ENCODE measurements around the gene DLG2.
"Not testable (repeated sequence)": the region's sequence is repeated elsewhere in the genome, so short reads cannot be mapped to it uniquely, and the experiment has no call there.

DLG2 gene

DNA sequence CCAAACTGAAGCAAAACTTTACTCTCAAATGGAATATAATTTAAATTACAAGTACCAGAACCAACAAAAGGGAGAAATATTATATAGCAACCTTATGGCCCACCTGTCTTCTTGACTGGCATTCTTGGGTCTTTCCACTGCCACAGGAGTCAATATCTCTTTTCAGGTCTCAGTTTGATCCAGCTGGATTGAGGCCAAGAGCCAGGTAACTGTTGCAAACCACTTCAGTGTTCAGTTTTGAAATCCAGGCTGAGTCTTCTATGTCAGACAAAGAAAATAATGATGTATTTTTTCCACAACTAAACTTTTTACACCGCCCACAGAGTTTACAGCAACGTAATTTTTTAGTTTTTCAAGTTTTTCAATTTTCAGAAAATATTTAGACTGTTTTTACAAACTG lies 648 bp downstream of the DLG2 start:
- Mint-ChIP-seq H3K4me1 (peaks cover 40% of the 10 kb centered on the region), H3K36me3 (ENCODE audit: low read depth) (peaks cover 5% of the 10 kb centered on the region), H3K27ac (peak overlapping the region; percentile 91 to 98 (median 94)), H3K4me3 (peak overlapping the region; percentile 94 to 99 (median 96)), H3K27me3 (ENCODE audit: low read depth) (no peaks in the 10 kb centered on the region), H3K9me3 (no peaks in the 10 kb centered on the region)
- TF ChIP-seq CTCF (IDR thresholded peaks at IDR 0.05; ENCODE audit: unreplicated experiment in 3 of 3), result no peak

- Mint-ChIP-seq H3K4me3 (no peak overlapping the region), H3K4me1 (peaks cover 5% of the 10 kb centered on the region), H3K36me3 (ENCODE audit: low read depth) (no peaks in the 10 kb centered on the region), H3K27me3 (ENCODE audit: low read depth) (no peaks in the 10 kb centered on the region), H3K27ac (peak overlapping the region; percentile 31 to 86 (median 64)), H3K9me3 (no peaks in the 10 kb centered on the region)
- no peak for TF ChIP-seq CTCF (IDR thresholded peaks at IDR 0.05; ENCODE audit: unreplicated experiment in 3 of 3)
Measured at GRCh38 chr11:85620256-85620655, 6.9 kb downstream of the DLG2 start.

DNA sequence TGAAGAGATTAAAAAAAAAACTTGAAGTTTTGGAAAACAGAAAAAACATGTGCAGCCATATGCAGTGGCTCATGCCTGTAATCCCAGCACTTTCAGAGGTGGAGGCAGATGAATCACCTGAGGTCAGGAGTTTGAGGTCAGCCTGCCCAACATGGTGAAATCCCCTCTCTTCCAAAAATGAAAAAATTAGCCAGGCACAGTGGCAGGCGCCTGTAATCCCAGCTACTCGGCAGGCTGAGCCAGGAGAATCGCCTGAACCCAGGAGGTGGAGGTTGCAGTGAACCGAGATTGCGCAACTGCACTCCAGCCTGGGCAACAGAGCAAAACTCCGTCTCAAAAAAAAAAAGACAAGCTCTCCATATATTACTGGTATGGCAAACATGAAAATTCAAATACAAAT lies 7.6 kb downstream of the DLG2 start:
- TF ChIP-seq CTCF (IDR thresholded peaks at IDR 0.05; ENCODE audit: unreplicated experiment in 3 of 3), result no peak
- Mint-ChIP-seq H3K4me1 (no peaks in the 10 kb centered on the region), H3K9me3 (no peaks in the 10 kb centered on the region), H3K27me3 (ENCODE audit: low read depth) (no peaks in the 10 kb centered on the region), H3K4me3 (no peak overlapping the region), H3K27ac (peak overlapping the region in 1 of 3 experiments; percentile 86), H3K36me3 (ENCODE audit: low read depth) (no peaks in the 10 kb centered on the region)

GRCh38 chr11:85611643-85612042 lies 15.5 kb downstream of the DLG2 start:
- H3K9me3 Mint-ChIP-seq; H3K27me3 Mint-ChIP-seq (ENCODE audit: low read depth); H3K27ac Mint-ChIP-seq; H3K36me3 Mint-ChIP-seq (ENCODE audit: low read depth); H3K4me3 Mint-ChIP-seq; H3K4me1 Mint-ChIP-seq: not testable (repeated sequence)

GRCh38 chr11:85609286-85609685 lies 17.9 kb downstream of the DLG2 start:
- not testable (repeated sequence) for H3K27ac Mint-ChIP-seq; H3K9me3 Mint-ChIP-seq; H3K27me3 Mint-ChIP-seq (ENCODE audit: low read depth); H3K4me1 Mint-ChIP-seq; H3K36me3 Mint-ChIP-seq (ENCODE audit: low read depth); H3K4me3 Mint-ChIP-seq

GRCh38 chr11:85608621-85609020 lies 18.5 kb downstream of the DLG2 start:
- H3K36me3 Mint-ChIP-seq (ENCODE audit: low read depth); H3K27me3 Mint-ChIP-seq (ENCODE audit: low read depth); H3K27ac Mint-ChIP-seq: not testable (repeated sequence)

DNA sequence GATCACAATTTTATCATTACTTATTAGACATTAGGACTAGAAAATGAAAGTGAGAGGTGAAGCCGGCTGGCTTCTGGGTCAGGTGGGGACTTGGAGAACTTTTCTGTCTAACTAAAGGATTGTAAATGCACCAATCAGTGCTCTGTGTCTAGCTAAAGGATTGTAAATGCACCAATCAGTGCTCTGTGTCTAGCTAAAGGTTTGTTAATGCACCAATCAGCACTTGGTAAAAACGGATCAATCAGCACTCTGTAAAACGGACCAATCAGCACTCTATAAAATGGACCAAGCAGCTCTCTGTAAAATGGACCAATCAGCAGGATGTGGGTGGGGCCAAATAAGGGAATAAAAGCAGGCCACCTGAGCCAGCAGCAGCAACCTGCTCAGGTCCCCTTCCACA lies 20.9 kb downstream of the DLG2 start:
- H3K27ac Mint-ChIP-seq; H3K9me3 Mint-ChIP-seq; H3K4me1 Mint-ChIP-seq; H3K36me3 Mint-ChIP-seq (ENCODE audit: low read depth); H3K4me3 Mint-ChIP-seq; H3K27me3 Mint-ChIP-seq (ENCODE audit: low read depth): not testable (repeated sequence)

More at GRCh38 chr11:85608621-85609020, 18.5 kb downstream of the DLG2 start:
- not testable (repeated sequence) for H3K4me1 Mint-ChIP-seq, H3K9me3 Mint-ChIP-seq, H3K4me3 Mint-ChIP-seq

GRCh38 chr11:85603220-85603619 lies 23.9 kb downstream of the DLG2 start:
- TF ChIP-seq CTCF (IDR thresholded peaks at IDR 0.05; ENCODE audit: unreplicated experiment in 3 of 3), result no peak
- H3K4me3 Mint-ChIP-seq, result no peak overlapping the region
- H3K4me1 Mint-ChIP-seq, result peaks cover 5% of the 10 kb centered on the region
- H3K36me3 Mint-ChIP-seq (ENCODE audit: low read depth), result no peaks in the 10 kb centered on the region
- H3K27me3 Mint-ChIP-seq (ENCODE audit: low read depth), result peaks cover 5% of the 10 kb centered on the region
- no peaks in the 10 kb centered on the region for H3K9me3 Mint-ChIP-seq
- no peak overlapping the region for H3K27ac Mint-ChIP-seq

Data from nephron (organoid).